Measurements from ENCODE around the gene KIAA1586. TPM values are rescaled to one million over a fixed set of nuclear protein-coding genes. Genes with fewer than 3 reads are reported as not detected.

KIAA1586 gene
- total RNA-seq, 1 experiment from 2014 or later: 21.2 TPM

GRCh38 chr6:57013521-57013926 lies 33.0 kb upstream of the KIAA1586 start:
- no peak for ATAC-seq
- H3K27ac ChIP-seq (ENCODE audit: low read length): no peak overlapping the region
- BruUV-seq (replicated peaks): no TSS peak
- H3K4me1 ChIP-seq (ENCODE audit: control insufficient read depth, insufficient read depth, low read length): no peaks in the 10 kb centered on the region
- ChIA-PET CTCF (no interaction called here), POLR2A (interaction anchor here (0.6 kb wide), 1 partner anchor 16 kb away, joined by 3 read pairs; no protein-coding TSS in a partner anchor)
- H3K27me3 ChIP-seq (ENCODE audit: control insufficient read depth, insufficient read depth, low read length): no peaks in the 10 kb centered on the region
- DNase-seq (ENCODE audit: low read depth, low spot score): no peak
- TF ChIP-seq SIN3A (IDR thresholded peaks at IDR 0.05; ENCODE audit: borderline replicate concordance, insufficient read depth, low read depth, low read length) (no peak), CTCF (IDR thresholded peaks at IDR 0.05) (no peak), POLR2AphosphoS5 (IDR thresholded peaks at IDR 0.05; ENCODE audit: low read depth, low read length) (no peak), REST (IDR thresholded peaks at IDR 0.05; ENCODE audit: insufficient read depth in 1 of 2, low read depth in 2 of 2, low read length in 1 of 2) (no peak), TCF7L2 (IDR thresholded peaks at IDR 0.05; ENCODE audit: low read depth, low read length) (no peak)
- intact Hi-C loops (cut with micrococcal nuclease; ENCODE audit: unreplicated experiment): loop anchor here (5.0 kb wide), 1 partner anchor 56 kb away; the partner anchor contains the start of gene BEND6
- H3K9me3 ChIP-seq (ENCODE audit: control insufficient read depth, insufficient read depth, low read depth, low read length): no peaks in the 10 kb centered on the region
- in situ Hi-C loops (cut with HindIII; ENCODE audit: low pct_unique_long_range_greater_than_20kb, low sequenced_read_pairs): no loop called here
- no peak overlapping the region for H3K4me3 ChIP-seq (ENCODE audit: low read depth in 2 of 2, low read length in 2 of 2)
- no peaks in the 10 kb centered on the region for H3K36me3 ChIP-seq (ENCODE audit: control insufficient read depth, insufficient read depth, low read length)

- Histone ChIP-seq H3K4me1 (ENCODE audit: control insufficient read depth, insufficient read depth, low read length) (no peaks in the 10 kb centered on the region), H3K4me3 (ENCODE audit: low read depth in 2 of 2, low read length in 2 of 2) (no peak overlapping the region), H3K27me3 (ENCODE audit: control insufficient read depth, insufficient read depth, low read length) (no peaks in the 10 kb centered on the region), H3K36me3 (ENCODE audit: control insufficient read depth, insufficient read depth, low read length) (no peaks in the 10 kb centered on the region), H3K9me3 (ENCODE audit: control insufficient read depth, insufficient read depth, low read depth, low read length) (no peaks in the 10 kb centered on the region), H3K27ac (ENCODE audit: low read length) (no peak overlapping the region)
- TF ChIP-seq CTCF (IDR thresholded peaks at IDR 0.05) (no peak), SIN3A (IDR thresholded peaks at IDR 0.05; ENCODE audit: borderline replicate concordance, insufficient read depth, low read depth, low read length) (no peak), POLR2AphosphoS5 (IDR thresholded peaks at IDR 0.05; ENCODE audit: low read depth, low read length) (no peak), REST (IDR thresholded peaks at IDR 0.05; ENCODE audit: insufficient read depth in 1 of 2, low read depth in 2 of 2, low read length in 1 of 2) (no peak), TCF7L2 (IDR thresholded peaks at IDR 0.05; ENCODE audit: low read depth, low read length) (no peak)
- ChIA-PET POLR2A (interaction anchor here (0.9 kb wide), 1 partner anchor 25 kb away, joined by 10 read pairs; no protein-coding TSS in a partner anchor), CTCF (no interaction called here)
- ATAC-seq (no peak), DNase-seq (ENCODE audit: low read depth, low spot score) (no peak)
- intact Hi-C loops (cut with micrococcal nuclease; ENCODE audit: unreplicated experiment) (no loop called here), in situ Hi-C loops (cut with HindIII; ENCODE audit: low pct_unique_long_range_greater_than_20kb, low sequenced_read_pairs) (no loop called here)
- BruUV-seq (replicated peaks): no TSS peak
These were observed 29.4 kb upstream of the KIAA1586 start for GRCh38 chr6:57017069-57017468.

Measured in Panc1 (cell line).